ENCODE measurements around the gene PRSS27.

PRSS27 gene

GRCh38 chr16:2749476-2749875 is 29.5 kb upstream of the PRSS27 start:
- peaks cover 16% of the 10 kb centered on the region for H3K79me2 ChIP-seq (ENCODE audit: insufficient read depth, low read length)
- no peak for TF ChIP-seq CTCF (IDR thresholded peaks at IDR 0.05; ENCODE audit: low read length)
- no peak for TF ChIP-seq EZH2 (IDR thresholded peaks at IDR 0.05; ENCODE audit: borderline replicate concordance, low read length)
- H3F3A ChIP-seq (ENCODE audit: insufficient read depth, low read length): no peaks in the 10 kb centered on the region
- no peak overlapping the region for H2AFZ ChIP-seq (ENCODE audit: low read length)
- no peaks in the 10 kb centered on the region for H3K9me2 ChIP-seq (ENCODE audit: low read depth, low read length)
- H3K27me3 ChIP-seq (ENCODE audit: insufficient read depth, low read length): no peaks in the 10 kb centered on the region
- H3K4me2 ChIP-seq (ENCODE audit: low read length): no peak overlapping the region
- no peaks in the 10 kb centered on the region for H4K20me1 ChIP-seq (ENCODE audit: insufficient read depth, low read length)
- H3K27ac ChIP-seq (ENCODE audit: low read depth, low read length, poor library complexity, severe bottlenecking): no peak overlapping the region
- H3K9me3 ChIP-seq (ENCODE audit: low read length): no peaks in the 10 kb centered on the region
- H3K4me3 ChIP-seq (ENCODE audit: low read depth, low read length, poor library complexity, severe bottlenecking): no peak overlapping the region
- H3K36me3 ChIP-seq (ENCODE audit: insufficient read depth, low read length): peaks cover 24% of the 10 kb centered on the region
- peaks cover 20% of the 10 kb centered on the region for H3K4me1 ChIP-seq (ENCODE audit: insufficient read depth, low read length, severe bottlenecking)
- no peak overlapping the region for H3K9ac ChIP-seq (ENCODE audit: low read length)

- Histone ChIP-seq H3K4me3 (ENCODE audit: low read depth, low read length, poor library complexity, severe bottlenecking) (no peak overlapping the region), H3K9me3 (ENCODE audit: low read length) (no peaks in the 10 kb centered on the region), H3K36me3 (ENCODE audit: insufficient read depth, low read length) (peaks cover 18% of the 10 kb centered on the region), H4K20me1 (ENCODE audit: insufficient read depth, low read length) (no peaks in the 10 kb centered on the region), H3K9ac (ENCODE audit: low read length) (no peak overlapping the region), H3K4me1 (ENCODE audit: insufficient read depth, low read length, severe bottlenecking) (peaks cover 14% of the 10 kb centered on the region), H3K27ac (ENCODE audit: low read depth, low read length, poor library complexity, severe bottlenecking) (no peak overlapping the region), H3K4me2 (ENCODE audit: low read length) (no peak overlapping the region), H3K9me2 (ENCODE audit: low read depth, low read length) (no peaks in the 10 kb centered on the region), H2AFZ (ENCODE audit: low read length) (no peak overlapping the region), H3K27me3 (ENCODE audit: insufficient read depth, low read length) (no peaks in the 10 kb centered on the region), H3F3A (ENCODE audit: insufficient read depth, low read length) (no peaks in the 10 kb centered on the region), H3K79me2 (ENCODE audit: insufficient read depth, low read length) (peaks cover 10% of the 10 kb centered on the region)
- TF ChIP-seq CTCF (IDR thresholded peaks at IDR 0.05; ENCODE audit: low read length): no peak
- TF ChIP-seq EZH2 (IDR thresholded peaks at IDR 0.05; ENCODE audit: borderline replicate concordance, low read length): no peak
These were observed 28.9 kb upstream of the PRSS27 start for GRCh38 chr16:2748757-2749455.

GRCh38 chr16:2745961-2746360 is 25.9 kb upstream of the PRSS27 start:
- H3K4me1 ChIP-seq (ENCODE audit: insufficient read depth, low read length, severe bottlenecking): peaks cover 4% of the 10 kb centered on the region
- no peaks in the 10 kb centered on the region for H3F3A ChIP-seq (ENCODE audit: insufficient read depth, low read length)
- H3K79me2 ChIP-seq (ENCODE audit: insufficient read depth, low read length): no peaks in the 10 kb centered on the region
- H3K9me3 ChIP-seq (ENCODE audit: low read length): no peaks in the 10 kb centered on the region
- TF ChIP-seq EZH2 (IDR thresholded peaks at IDR 0.05; ENCODE audit: borderline replicate concordance, low read length): no peak
- H3K4me2 ChIP-seq (ENCODE audit: low read length): no peak overlapping the region
- H3K4me3 ChIP-seq (ENCODE audit: low read depth, low read length, poor library complexity, severe bottlenecking): no peak overlapping the region
- no peak overlapping the region for H3K27ac ChIP-seq (ENCODE audit: low read depth, low read length, poor library complexity, severe bottlenecking)
- H3K36me3 ChIP-seq (ENCODE audit: insufficient read depth, low read length): peaks cover 9% of the 10 kb centered on the region; the same call in 1 of the 2 replicates
- H3K9ac ChIP-seq (ENCODE audit: low read length): no peak overlapping the region
- H3K9me2 ChIP-seq (ENCODE audit: low read depth, low read length): no peaks in the 10 kb centered on the region
- no peaks in the 10 kb centered on the region for H4K20me1 ChIP-seq (ENCODE audit: insufficient read depth, low read length)
- H3K27me3 ChIP-seq (ENCODE audit: insufficient read depth, low read length): no peaks in the 10 kb centered on the region
- no peak overlapping the region for H2AFZ ChIP-seq (ENCODE audit: low read length)
